GM18526 (cell line): ENCODE results near the gene BCL7A.

Source experiments
- POLR2A ChIP-seq: IDR thresholded peaks from 3 replicates; pipeline ENCODE4 v1.6.1; 2011; ENCODE audit not compliant: insufficient read length; ENCODE audit errors: extremely low read depth

BCL7A gene

DNA sequence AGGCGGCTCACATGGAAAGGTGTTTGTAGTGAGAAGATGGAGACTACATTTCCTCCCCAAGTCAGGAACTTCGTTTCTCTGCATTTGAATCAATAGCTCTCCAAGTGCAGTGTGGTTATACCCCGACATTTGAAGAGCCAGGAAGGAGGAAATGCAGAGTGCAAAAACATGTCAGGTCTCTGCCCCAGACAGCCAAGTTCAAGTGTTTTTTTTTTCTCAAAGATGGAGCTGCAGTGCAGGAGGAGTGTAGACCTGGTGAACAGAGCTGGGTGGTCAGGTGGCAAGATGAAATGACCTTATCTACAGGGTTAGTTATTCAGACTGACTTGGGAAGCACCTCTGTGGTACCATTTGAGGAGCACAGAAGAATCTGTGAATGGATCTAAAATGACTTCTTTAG, 78.2 kb downstream of the BCL7A start:
- TF ChIP-seq POLR2A = no peak

DNA sequence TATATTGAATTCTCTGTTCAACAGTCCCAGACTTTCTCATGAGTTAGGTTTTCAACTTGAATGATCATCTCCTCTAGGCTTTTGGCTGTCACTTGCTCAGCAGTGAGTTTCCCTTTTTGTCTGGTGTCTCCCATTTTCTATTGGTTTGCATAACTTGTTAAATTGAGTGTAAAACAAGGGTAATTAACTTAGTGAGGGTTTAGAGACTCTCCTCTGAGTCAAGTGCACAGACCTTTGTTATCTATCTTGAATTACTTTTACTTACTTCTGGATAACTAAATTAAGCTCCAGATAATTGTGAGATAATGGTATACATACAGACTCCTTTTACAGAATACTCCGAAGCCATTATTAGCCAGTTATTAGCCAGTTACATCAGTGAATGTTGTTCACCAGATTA, 78.9 kb downstream of the BCL7A start:
- TF ChIP-seq POLR2A = no peak

DNA sequence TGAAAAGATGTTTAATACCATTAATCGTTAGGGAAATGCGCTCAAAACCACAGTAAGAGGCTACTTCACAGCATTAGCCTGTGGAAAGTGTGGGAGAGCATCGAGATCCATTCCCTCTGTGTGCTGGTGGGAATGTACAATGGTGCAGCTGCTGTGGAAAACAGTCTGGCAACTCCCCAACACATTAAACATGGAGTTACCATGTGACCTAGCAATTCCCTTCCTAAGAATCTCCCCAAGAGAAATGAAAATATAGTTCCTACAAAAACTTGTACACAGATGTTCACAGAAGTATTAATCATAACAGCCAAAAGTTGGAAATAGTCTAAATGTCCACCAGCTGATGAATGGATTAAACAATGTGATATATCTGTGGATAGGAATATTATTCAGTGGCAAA, 80.6 kb downstream of the BCL7A start:
- TF ChIP-seq POLR2A = no peak

DNA sequence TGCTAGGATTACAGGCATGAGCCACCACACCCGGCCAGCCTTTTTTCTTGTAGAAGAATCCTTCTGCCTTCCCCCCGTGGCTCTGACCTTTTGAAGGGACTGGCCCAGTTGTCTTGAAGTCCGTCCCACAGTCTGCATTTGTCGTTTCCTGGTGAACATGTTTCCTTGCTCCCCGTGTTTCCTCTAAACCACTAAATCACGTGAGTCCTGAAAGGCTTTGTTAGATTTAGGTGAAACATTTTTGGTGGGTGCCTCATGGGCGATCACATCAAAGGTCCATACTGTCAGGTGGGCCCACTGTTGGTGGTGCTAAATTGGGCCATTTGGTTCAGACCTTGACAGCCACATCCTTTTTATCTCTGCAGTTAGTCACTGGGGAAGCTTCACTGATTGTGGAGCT, 83.2 kb downstream of the BCL7A start:
- no peak for TF ChIP-seq POLR2A

DNA sequence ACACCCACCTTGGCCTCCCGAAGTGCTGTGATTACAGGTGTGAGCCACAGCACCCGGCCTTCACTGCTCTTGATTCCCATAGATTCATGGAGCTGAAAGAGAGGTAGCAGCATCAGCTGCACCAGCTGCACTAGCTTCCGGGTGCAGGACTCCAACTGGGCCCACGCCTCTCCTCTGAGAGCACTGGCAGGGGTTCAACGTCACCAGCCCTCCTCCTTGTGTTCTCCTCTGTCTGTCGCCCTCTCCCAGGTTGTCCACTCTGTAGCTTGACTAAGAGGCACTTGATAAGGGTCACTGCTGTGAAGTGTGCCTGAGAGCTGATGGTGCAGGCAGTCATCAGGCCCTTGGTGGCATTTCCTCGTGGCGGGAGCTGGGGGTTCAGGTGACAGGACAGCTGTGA, 85.2 kb downstream of the BCL7A start:
- TF ChIP-seq POLR2A = no peak

DNA sequence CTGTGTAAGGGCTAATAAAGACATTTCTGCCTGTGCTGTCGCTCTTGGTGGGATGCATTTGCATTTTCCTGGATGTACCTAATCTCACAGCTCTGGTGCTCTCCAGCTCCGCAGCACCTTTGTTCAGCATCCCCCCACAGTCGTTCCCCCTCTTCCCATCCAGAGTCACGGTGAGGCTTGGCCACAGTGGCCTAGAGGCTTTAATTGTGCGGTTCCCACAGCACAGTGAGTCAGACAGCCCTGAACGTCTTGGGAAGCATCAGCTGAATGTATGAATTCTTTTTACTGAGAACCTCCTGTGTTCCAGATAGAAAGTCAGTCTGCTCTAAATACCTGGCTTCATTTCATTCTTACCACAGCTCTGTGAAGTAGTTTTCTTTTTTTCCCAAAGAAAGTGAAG, 85.6 kb downstream of the BCL7A start:
- TF ChIP-seq POLR2A = no peak

DNA sequence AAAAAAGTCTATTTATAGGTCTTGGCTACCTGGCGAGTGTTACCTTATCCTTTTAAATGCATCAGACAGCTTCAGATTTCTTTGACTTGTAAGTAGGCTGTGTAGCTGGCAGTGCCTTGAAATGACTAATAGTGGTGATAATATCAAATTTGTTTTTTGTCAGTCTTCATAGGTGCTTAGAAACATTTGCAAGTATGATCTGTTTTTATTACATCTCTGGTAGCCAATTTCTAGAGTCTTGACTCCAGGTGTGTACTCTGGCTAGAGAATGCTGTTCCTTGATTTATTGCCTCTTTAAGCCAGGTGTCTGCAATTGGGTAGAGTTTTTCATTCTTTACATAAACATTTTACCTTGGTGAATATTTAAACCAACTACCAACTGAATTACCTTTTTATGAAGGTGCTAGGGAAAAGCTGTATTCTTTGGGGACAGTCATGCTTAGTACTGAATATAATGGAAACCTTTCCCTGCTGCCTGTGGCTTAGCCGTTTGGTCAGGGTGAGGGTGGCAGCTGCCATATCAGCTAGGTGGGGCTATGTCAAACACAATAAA, 89.5 kb downstream of the BCL7A start:
- no peak for TF ChIP-seq POLR2A
